HepG2 (cell line): Measurements from ENCODE around the gene GLCE. TPM values are rescaled to one million over a fixed set of nuclear protein-coding genes. Genes with fewer than 3 reads are reported as not detected.

Experiments used
- CEBPG ChIP-seq: IDR thresholded peaks from 2 replicates; pipeline ENCODE4 v1.6.1; 2016
- CEBPZ ChIP-seq: IDR thresholded peaks from 2 replicates; pipeline ENCODE4 v1.6.1; 2012; ENCODE audit warnings: low read length, improper control_type of control experiment
- HBP1 ChIP-seq: IDR thresholded peaks from 2 replicates; pipeline ENCODE4 v1.6.1; 2016; ENCODE audit warnings: low read depth, control low read depth
- HMGXB4 ChIP-seq, 2 experiments: sonication (generic) in 1 of 2; formaldehyde crosslinking in 1 of 2; IDR thresholded peaks; 2 replicates each; pipeline versions ENCODE4 v1.4.0 to v1.6.1; 2018 to 2020; ENCODE audit warnings: missing genetic modification reagents in 2 of 2, borderline replicate concordance in 1 of 2, low read depth in 1 of 2, mild to moderate bottlenecking in 1 of 2, missing biosample characterization in 1 of 2
- MXD1 ChIP-seq: sonication (generic); formaldehyde crosslinking; IDR thresholded peaks from 2 replicates; pipeline ENCODE4 v1.4.0; 2020; ENCODE audit warnings: mild to moderate bottlenecking, missing genetic modification reagents
- RNF2 ChIP-seq: fragments of 450-650 bp; conservative IDR thresholded peaks from 2 replicates; pipeline ENCODE4 v1.6.1; 2016; ENCODE audit warnings: low read depth
- ZBTB14 ChIP-seq: sonication (generic); formaldehyde crosslinking; IDR thresholded peaks from 2 replicates; pipeline ENCODE4 v1.4.0; 2020; ENCODE audit warnings: missing genetic modification reagents
- ZBTB20 ChIP-seq: sonication (generic); formaldehyde crosslinking; IDR thresholded peaks from 2 replicates; pipeline ENCODE4 v1.8.1; 2023; ENCODE audit warnings: missing genetic modification reagents, low read depth, mild to moderate bottlenecking, borderline replicate concordance
- ZBTB34 ChIP-seq: sonication (generic); formaldehyde crosslinking; IDR thresholded peaks from 2 replicates; pipeline ENCODE4 v1.8.0; 2022; ENCODE audit warnings: mild to moderate bottlenecking, missing genetic modification reagents
- ZBTB43 ChIP-seq: sonication (generic); formaldehyde crosslinking; conservative IDR thresholded peaks from 2 replicates; pipeline ENCODE4 v1.4.0; 2020; ENCODE audit warnings: missing genetic modification reagents
- ZMYM2 ChIP-seq: sonication (generic); formaldehyde crosslinking; IDR thresholded peaks from 2 replicates; pipeline ENCODE4 v1.8.0; 2022; ENCODE audit warnings: mild to moderate bottlenecking, missing genetic modification reagents
- ZNF143 ChIP-seq: sonication (generic); formaldehyde crosslinking; IDR thresholded peaks from 2 replicates; pipeline ENCODE4 v1.4.0; 2020; ENCODE audit warnings: missing genetic modification reagents
- ZNF441 ChIP-seq: sonication (generic); formaldehyde crosslinking; IDR thresholded peaks from 2 replicates; pipeline ENCODE4 v1.7.0; 2021; ENCODE audit warnings: missing genetic modification reagents, borderline replicate concordance
- ZNF468 ChIP-seq: sonication (generic); formaldehyde crosslinking; IDR thresholded peaks from 2 replicates; pipeline ENCODE4 v1.8.0; 2022; ENCODE audit warnings: mild to moderate bottlenecking, moderate library complexity, missing genetic modification reagents
- polyA plus RNA-seq, 8 experiments: library from polyadenylated mRNA; depleted of rRNA in 3 of 8; stranded (reverse) in 7 of 8; unstranded in 1 of 8; fragments of >200 nt; fragmentation: Illumina TruSeq in 4 of 8; extraction: Trizol in 4 of 8; gene quantifications; 2 replicates each; pipeline versions ENCODE4 v1.2.1 to v1.2.3, GENCODE V29; 2011 to 2016; ENCODE audit warnings: low read depth in 4 of 8, missing spikeins in 1 of 8, mixed read lengths in 1 of 8; ENCODE audit not compliant: insufficient read depth in 1 of 8
- total RNA-seq, 5 experiments: library from RNA; depleted of rRNA; stranded (reverse); fragments of >200 nt; fragmentation: Illumina TruSeq; extraction: Trizol; gene quantifications; 2 replicates each; pipeline ENCODE4 v1.2.3, GENCODE V29; 2016; ENCODE audit warnings: low read depth in 1 of 5

The GLCE gene
- total and polyA plus RNA-seq, 2 of the 13 experiments (the other 11 are each of a cell fraction or from before 2014, with no cell fraction given) = 12.9 to 23.4 TPM

GRCh38 chr15:69222002-69222474 lies 61.6 kb downstream of the GLCE start (continued):
- TF ChIP-seq CEBPZ (no peak), HBP1 (CRISPR knock-in tag) (peak; percentile 33; the same call in 1 of the 2 replicates), CEBPG (CRISPR knock-in tag) (0 out of 2 replicates have a peak, but pooled peaks have one; percentile 15), ZBTB20 (peak; percentile 58; the same call in 1 of the 2 replicates), ZNF468 (CRISPR knock-in tag) (peak; percentile 71; the same call in 1 of the 2 replicates), HMGXB4 (CRISPR knock-in tag; IDR thresholded peaks at IDR 0.05; ENCODE audit: borderline replicate concordance in 1 of 2, low read depth in 1 of 2) (0 out of 4 replicates have a peak, but pooled peaks have one; percentile 23 to 33), ZMYM2 (peak; percentile 70; the same call in 1 of the 2 replicates), ZNF441 (peak; percentile 87; the same call in 1 of the 2 replicates), MXD1 (CRISPR knock-in tag) (0 out of 2 replicates have a peak, but pooled peaks have one; percentile 38), ZBTB14 (no peak), ZNF143 (CRISPR knock-in tag) (no peak), RNF2 (peak; percentile 67), ZBTB34 (CRISPR knock-in tag) (0 out of 2 replicates have a peak, but pooled peaks have one; percentile 34), ZBTB43 (CRISPR knock-in tag) (peak; percentile 47; the same call in 1 of the 2 replicates)
